Hematopoietic multipotent progenitor cell treated with erythropoietin and hydrocortisone succinate and interleukin-3 and kit ligand, for 4 days (in vitro differentiated cells): ENCODE measurements around the gene TOMM34.

Source experiments
- DNase-seq: peaks from one replicate; pipeline ENCODE4 v3.0.0-alpha.2; 2015

TOMM34 gene

GRCh38 chr20:44928595-44928994 lies 31.6 kb downstream of the TOMM34 start:
- no peak for DNase-seq

- DNase-seq: peak; percentile 49
These were observed 35.7 kb downstream of the TOMM34 start for GRCh38 chr20:44924541-44924940.

GRCh38 chr20:44921447-44921846 lies 38.8 kb downstream of the TOMM34 start:
- DNase-seq: no peak

GRCh38 chr20:44918761-44919160 lies 41.4 kb downstream of the TOMM34 start:
- no peak for DNase-seq

GRCh38 chr20:44918342-44918741 lies 41.9 kb downstream of the TOMM34 start:
- DNase-seq: no peak

GRCh38 chr20:44917399-44917798 lies 42.8 kb downstream of the TOMM34 start:
- no peak for DNase-seq

GRCh38 chr20:44916586-44916985 lies 43.6 kb downstream of the TOMM34 start:
- DNase-seq: no peak

- no peak for DNase-seq
These were observed 45.3 kb downstream of the TOMM34 start for GRCh38 chr20:44914924-44915323.

- DNase-seq: no peak
These were observed 48.0 kb downstream of the TOMM34 start for GRCh38 chr20:44912189-44912588.

- peak; percentile 83 for DNase-seq
These were observed 48.8 kb downstream of the TOMM34 start for GRCh38 chr20:44911264-44911921.

GRCh38 chr20:44910690-44911262 lies 49.4 kb downstream of the TOMM34 start:
- peak; percentile 12 for DNase-seq

- DNase-seq: peak; percentile 80
These were observed 50.1 kb downstream of the TOMM34 start, which contains the start of gene PABPC1L for GRCh38 chr20:44909872-44910689. Gene PABPC1L (plus strand): TSS chr20:44910060. CDS start chr20:44910144, 84 bp downstream.

GRCh38 chr20:44908987-44909871 lies 51.0 kb downstream of the TOMM34 start:
- DNase-seq: no peak

- no peak for DNase-seq
These were observed 55.8 kb downstream of the TOMM34 start for GRCh38 chr20:44904377-44904776.

- no peak for DNase-seq
These were observed 58.2 kb downstream of the TOMM34 start for GRCh38 chr20:44901974-44902373.

- no peak for DNase-seq
These were observed 59.9 kb downstream of the TOMM34 start for GRCh38 chr20:44900231-44900854.

- no peak for DNase-seq
These were observed 63.1 kb downstream of the TOMM34 start for GRCh38 chr20:44897133-44897532.

GRCh38 chr20:44896583-44896982 lies 63.6 kb downstream of the TOMM34 start:
- peak; percentile 66 for DNase-seq

- no peak for DNase-seq
These were observed 65.2 kb downstream of the TOMM34 start for GRCh38 chr20:44894959-44895358.
